HUES64 (cell line): ENCODE data around the gene GPC6.

Experiments used
- H3K27ac ChIP-seq: 2 replicates; pipeline ENCODE4 v1.7.0; 2013; ENCODE audit warnings: low read depth, low read length, inconsistent platforms
- H3K27me3 ChIP-seq: 2 replicates; pipeline ENCODE4 v1.6.1; 2013; ENCODE audit warnings: mild to moderate bottlenecking, low read length; ENCODE audit not compliant: insufficient read depth
- H3K36me3 ChIP-seq: 2 replicates; pipeline ENCODE4 v1.6.1; 2013; ENCODE audit warnings: mild to moderate bottlenecking, low read length; ENCODE audit not compliant: insufficient read depth
- H3K4me1 ChIP-seq: 2 replicates; pipeline ENCODE4 v1.6.1; 2013; ENCODE audit warnings: mild to moderate bottlenecking, low read length, moderate library complexity; ENCODE audit not compliant: insufficient read depth
- H3K4me3 ChIP-seq: 2 replicates; pipeline ENCODE4 v1.5.1; 2013; ENCODE audit warnings: mild to moderate bottlenecking, low read length, moderate library complexity
- H3K9ac ChIP-seq: 2 replicates; pipeline ENCODE4 v1.6.1; 2013; ENCODE audit warnings: mild to moderate bottlenecking, low read depth, low read length
- H3K9me3 ChIP-seq: 2 replicates; pipeline ENCODE4 v1.6.1; 2013; ENCODE audit warnings: low read depth, low read length; ENCODE audit not compliant: insufficient read depth
- WGBS: fragments of 150-250, 120-280 bp; methylation state at CpG from one replicate; pipeline ENCODE4 v1.1.7; 2013; ENCODE audit warnings: missing lambda C conversion rate; 5-methylcytosine and 5-hydroxymethylcytosine counted together

GPC6 gene

DNA sequence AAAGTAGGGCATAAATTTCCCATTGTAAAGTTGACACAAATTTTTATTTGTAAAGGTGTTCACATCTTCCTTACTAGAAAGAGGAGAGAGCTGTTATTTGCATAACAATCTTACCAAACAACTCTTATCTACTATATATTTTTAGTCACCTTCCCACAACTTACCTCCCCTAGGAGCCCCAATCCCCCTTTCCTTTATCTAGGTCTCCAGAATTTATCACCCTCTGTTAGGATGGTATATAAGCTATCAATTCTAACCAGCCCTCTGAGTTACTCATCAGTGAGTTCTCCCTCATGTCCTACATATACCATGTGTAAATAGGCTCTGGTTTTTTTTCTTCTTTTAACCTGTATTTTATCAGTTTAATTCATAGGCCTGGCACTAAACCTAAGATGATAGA is 1190.7 kb downstream of the GPC6 start:
- Histone ChIP-seq H3K4me3 (no peak overlapping the region), H3K27ac (no peak overlapping the region), H3K9ac (no peak overlapping the region), H3K36me3 (no peaks in the 10 kb centered on the region), H3K4me1 (peaks cover 30% of the 10 kb centered on the region), H3K9me3 (peaks cover 6% of the 10 kb centered on the region; the same call in 1 of the 2 replicates), H3K27me3 (no peaks in the 10 kb centered on the region)

DNA sequence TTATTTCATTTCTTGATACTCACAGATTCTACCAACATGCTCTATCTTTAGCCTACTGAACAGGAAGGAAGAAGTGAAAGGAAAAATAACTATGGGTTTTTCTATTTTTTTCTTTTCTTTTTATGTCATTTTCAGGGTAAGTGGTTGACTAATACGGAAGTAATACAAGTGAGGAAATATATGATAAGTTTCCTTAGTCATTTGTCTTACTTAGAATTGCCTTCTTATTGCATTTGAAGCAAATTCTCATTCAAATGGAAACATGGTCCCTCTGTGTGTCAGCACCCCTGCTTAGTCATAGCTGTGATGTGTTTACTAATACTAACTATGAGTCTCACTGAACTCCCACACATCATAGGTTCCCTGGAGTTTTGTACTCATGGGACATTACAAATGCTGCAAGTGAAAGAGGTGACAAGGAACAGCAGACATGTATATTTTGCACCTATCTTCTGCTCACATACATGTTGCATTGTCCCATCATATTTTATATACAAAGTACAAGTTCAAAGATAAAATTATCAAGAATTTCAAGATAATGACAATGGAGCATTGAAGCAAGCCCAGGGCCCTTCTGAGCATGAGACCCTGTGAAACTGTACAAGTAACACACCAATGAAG is 1192.8 kb downstream of the GPC6 start:
- H3K9ac ChIP-seq: no peak overlapping the region
- H3K27me3 ChIP-seq: no peaks in the 10 kb centered on the region
- peaks cover 27% of the 10 kb centered on the region for H3K4me1 ChIP-seq
- WGBS: no CpG with 5 or more reads among the region's 1 CpG
- peaks cover 6% of the 10 kb centered on the region; the same call in 1 of the 2 replicates for H3K9me3 ChIP-seq
- no peak overlapping the region for H3K4me3 ChIP-seq
- no peaks in the 10 kb centered on the region for H3K36me3 ChIP-seq
- H3K27ac ChIP-seq: no peak overlapping the region

DNA sequence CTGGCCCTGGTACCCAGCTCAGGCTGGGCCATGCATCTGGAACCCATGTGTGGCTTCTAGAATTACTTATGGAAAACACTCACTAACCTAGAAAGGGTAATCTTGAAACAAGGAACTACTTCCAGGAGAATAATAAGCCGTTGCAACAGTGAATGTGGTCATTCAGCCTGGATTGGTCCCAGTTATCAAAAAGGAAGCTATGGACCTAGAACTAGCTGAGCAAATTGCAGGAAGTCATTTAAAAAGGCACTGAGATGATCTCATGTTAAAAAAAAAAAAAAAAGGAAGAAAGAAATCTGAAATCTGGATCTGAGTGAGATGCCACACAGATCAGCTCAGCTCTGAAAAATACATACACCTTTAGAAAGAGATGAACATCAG is 1193.3 kb downstream of the GPC6 start:
- 68% methylated on average over 1 of the region's 1 CpG for WGBS
- H3K4me1 ChIP-seq: peaks cover 27% of the 10 kb centered on the region
- no peak overlapping the region for H3K27ac ChIP-seq
- peaks cover 6% of the 10 kb centered on the region; the same call in 1 of the 2 replicates for H3K9me3 ChIP-seq
- H3K36me3 ChIP-seq: no peaks in the 10 kb centered on the region
- no peaks in the 10 kb centered on the region for H3K27me3 ChIP-seq
- H3K4me3 ChIP-seq: no peak overlapping the region
- no peak overlapping the region for H3K9ac ChIP-seq

GRCh38 chr13:94427313-94427953 is 1200.8 kb downstream of the GPC6 start:
- H3K9ac ChIP-seq: no peak overlapping the region
- H3K4me3 ChIP-seq: no peak overlapping the region
- no peaks in the 10 kb centered on the region for H3K4me1 ChIP-seq
- H3K9me3 ChIP-seq: no peaks in the 10 kb centered on the region
- no peaks in the 10 kb centered on the region for H3K27me3 ChIP-seq
- no peaks in the 10 kb centered on the region for H3K36me3 ChIP-seq
- no peak overlapping the region for H3K27ac ChIP-seq
- 82% methylated on average over 5 of the region's 5 CpGs for WGBS

DNA sequence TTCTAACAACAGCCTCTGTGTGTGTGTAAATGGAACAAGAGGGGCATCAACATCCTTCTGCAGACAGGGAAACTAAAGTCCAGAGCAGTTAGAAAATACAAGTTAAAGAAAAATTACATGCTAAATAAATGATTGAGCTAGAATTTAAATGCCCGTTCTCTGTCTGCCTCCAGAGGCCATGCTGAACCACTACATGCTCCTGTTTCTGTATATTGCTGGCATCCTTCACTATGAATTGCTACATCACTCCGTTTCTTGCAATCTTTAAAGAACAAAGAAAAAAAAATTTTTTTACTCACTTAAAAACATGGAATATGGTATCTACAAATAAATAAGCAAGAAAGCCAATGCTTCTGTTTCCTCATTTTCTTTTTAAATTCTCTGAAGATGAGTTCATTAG is 1205.0 kb downstream of the GPC6 start:
- peaks cover 12% of the 10 kb centered on the region for H3K4me1 ChIP-seq
- H3K36me3 ChIP-seq: no peaks in the 10 kb centered on the region
- H3K27me3 ChIP-seq: no peaks in the 10 kb centered on the region
- H3K27ac ChIP-seq: no peak overlapping the region
- H3K9me3 ChIP-seq: no peaks in the 10 kb centered on the region
- no peak overlapping the region for H3K4me3 ChIP-seq
- WGBS: 86% methylated on average over 2 of the region's 2 CpGs
- no peak overlapping the region for H3K9ac ChIP-seq

DNA sequence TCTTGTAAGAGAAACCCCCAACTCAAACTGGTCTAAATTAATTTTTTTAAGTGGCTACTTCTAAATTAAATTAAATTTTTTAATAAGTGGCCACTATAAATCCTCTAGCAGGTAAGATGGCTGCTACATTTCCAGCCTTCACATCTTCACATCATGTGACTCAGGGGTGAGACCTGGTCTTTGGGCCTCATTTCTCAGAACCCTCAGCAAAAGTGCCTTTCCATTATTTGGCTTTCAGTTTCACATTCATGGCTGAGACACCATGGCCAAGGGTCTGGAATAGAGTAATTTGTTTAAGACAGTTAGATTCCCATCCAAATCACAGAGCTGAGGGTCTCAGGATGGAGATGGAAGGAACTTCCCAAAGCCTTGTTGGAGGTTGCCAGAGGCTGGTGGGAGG is 1205.4 kb downstream of the GPC6 start:
- Histone ChIP-seq H3K9ac (no peak overlapping the region), H3K4me3 (no peak overlapping the region), H3K27ac (no peak overlapping the region), H3K9me3 (no peaks in the 10 kb centered on the region), H3K27me3 (no peaks in the 10 kb centered on the region), H3K4me1 (peaks cover 12% of the 10 kb centered on the region), H3K36me3 (no peaks in the 10 kb centered on the region)

DNA sequence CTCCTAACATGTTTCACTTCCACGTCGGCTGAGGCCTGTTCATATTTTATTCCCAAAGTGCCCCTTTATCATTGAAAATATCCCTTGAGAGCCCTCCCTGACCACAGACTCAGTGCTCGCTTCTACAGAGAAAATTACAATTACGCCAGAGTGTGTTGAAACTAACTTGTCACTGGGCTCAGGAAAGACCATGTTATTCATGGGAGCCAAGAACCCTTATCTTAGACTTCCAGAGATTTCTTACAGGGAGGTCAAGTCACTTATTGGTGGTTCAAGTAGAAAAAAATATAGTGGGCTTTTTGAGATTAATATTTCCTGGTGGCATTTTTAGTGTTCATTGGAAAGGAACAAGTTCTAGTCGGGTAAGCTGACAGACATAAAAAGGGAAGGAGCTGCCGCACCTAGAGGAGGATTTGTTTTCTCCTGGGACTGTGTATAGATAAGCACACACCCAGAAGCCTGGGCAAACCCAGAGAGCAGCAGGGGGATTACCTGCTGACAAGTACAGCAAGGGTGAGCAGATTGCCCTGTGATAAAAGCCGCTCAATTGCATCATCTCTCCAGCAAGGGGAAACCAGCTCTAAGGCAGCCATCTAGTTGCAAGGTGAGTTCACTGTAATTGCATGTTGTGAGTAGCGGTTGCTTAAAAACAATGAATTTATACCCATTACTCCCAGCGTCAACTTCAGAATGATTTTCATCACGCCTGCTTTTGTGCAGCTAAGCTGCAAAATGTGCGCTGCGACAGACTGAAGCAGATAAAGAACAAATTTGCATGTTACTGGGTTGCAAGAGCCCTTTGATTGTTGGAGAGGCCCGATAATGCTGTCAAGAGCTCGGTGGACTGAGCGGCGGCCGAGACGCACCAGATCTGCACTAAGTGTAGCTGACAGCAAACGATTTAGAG is 1206.7 kb downstream of the GPC6 start:
- 83% methylated on average over 19 of the region's 19 CpGs for WGBS

DNA sequence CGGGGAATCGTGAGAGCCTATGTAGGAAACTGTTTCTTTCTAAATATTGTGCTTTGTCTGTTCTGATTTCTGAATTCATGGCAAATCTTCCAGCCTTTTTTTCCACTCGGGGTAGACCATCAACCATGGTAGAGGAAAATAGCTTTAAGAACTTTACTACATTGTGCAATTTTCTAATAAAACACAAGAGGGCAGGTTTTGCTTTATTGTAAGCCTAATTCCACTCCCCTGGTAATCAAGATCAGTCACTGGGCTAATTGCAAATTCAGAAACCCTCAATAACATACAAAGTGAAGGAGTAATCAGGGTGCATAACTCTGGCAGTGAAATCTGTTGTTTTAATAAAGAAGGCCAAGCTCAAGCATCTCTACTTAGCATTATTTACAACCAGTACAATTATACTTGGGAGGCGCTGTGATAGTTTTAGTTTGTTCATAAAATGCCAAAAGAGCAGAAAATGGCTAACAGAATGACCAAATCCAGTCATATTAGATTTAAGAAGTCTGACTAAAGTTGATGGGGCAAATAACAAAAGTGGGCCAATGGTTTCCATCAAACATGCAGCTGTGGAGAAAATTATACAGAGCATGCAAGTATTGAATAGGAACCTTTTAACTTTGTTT is 1209.1 kb downstream of the GPC6 start:
- peaks cover 12% of the 10 kb centered on the region for H3K4me1 ChIP-seq

More for the DNA sequence above, 1206.7 kb downstream of the GPC6 start:
- H3K4me3 ChIP-seq: no peak overlapping the region
- H3K27me3 ChIP-seq: no peaks in the 10 kb centered on the region
- peaks cover 12% of the 10 kb centered on the region for H3K4me1 ChIP-seq
- no peaks in the 10 kb centered on the region for H3K36me3 ChIP-seq
- peak overlapping the region; percentile 15; the same call in 1 of the 2 replicates for H3K27ac ChIP-seq
- no peaks in the 10 kb centered on the region for H3K9me3 ChIP-seq
- H3K9ac ChIP-seq: peak overlapping the region; percentile 11; the same call in 1 of the 2 replicates

GRCh38 chr13:94444826-94445225 is 1218.2 kb downstream of the GPC6 start:
- H3K36me3 ChIP-seq: no peaks in the 10 kb centered on the region
- H3K4me3 ChIP-seq: no peak overlapping the region
- no peaks in the 10 kb centered on the region for H3K4me1 ChIP-seq
- H3K27me3 ChIP-seq: no peaks in the 10 kb centered on the region
- H3K9ac ChIP-seq: no peak overlapping the region
- H3K9me3 ChIP-seq: no peaks in the 10 kb centered on the region
- no peak overlapping the region for H3K27ac ChIP-seq

More for the DNA sequence above, 1209.1 kb downstream of the GPC6 start:
- WGBS: 59% methylated on average over 4 of the region's 4 CpGs
- Histone ChIP-seq H3K4me3 (no peak overlapping the region), H3K9me3 (no peaks in the 10 kb centered on the region), H3K27ac (no peak overlapping the region), H3K27me3 (no peaks in the 10 kb centered on the region), H3K9ac (no peak overlapping the region), H3K36me3 (no peaks in the 10 kb centered on the region)

DNA sequence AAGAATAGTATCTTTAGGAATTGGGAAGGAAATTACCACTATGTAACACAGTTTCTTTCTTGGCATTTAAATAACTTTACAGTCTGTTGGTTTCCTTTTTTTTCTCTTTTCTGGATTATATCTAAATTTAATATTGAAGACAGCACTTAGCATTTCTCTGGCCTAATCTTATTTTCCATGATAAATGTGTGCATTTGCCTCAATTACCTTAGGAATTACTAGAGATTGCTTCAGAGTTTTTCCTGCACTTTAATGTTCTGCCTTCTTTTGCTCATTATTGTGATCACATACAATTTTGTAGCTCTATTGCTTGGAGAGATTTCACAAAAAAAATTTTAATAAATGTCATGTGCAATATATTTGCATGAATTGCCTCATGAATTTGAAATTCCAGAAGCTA is 1227.7 kb downstream of the GPC6 start:
- Histone ChIP-seq H3K4me3 (no peak overlapping the region), H3K9me3 (no peaks in the 10 kb centered on the region), H3K9ac (no peak overlapping the region), H3K27ac (no peak overlapping the region), H3K27me3 (no peaks in the 10 kb centered on the region), H3K4me1 (no peaks in the 10 kb centered on the region), H3K36me3 (no peaks in the 10 kb centered on the region)

- H3K27ac ChIP-seq: no peak overlapping the region
- H3K9me3 ChIP-seq: no peaks in the 10 kb centered on the region
- H3K36me3 ChIP-seq: no peaks in the 10 kb centered on the region
- H3K4me1 ChIP-seq: no peaks in the 10 kb centered on the region
- no peak overlapping the region for H3K9ac ChIP-seq
- H3K27me3 ChIP-seq: no peaks in the 10 kb centered on the region
- H3K4me3 ChIP-seq: no peak overlapping the region
- WGBS: 65% methylated on average over 2 of the region's 2 CpGs
Measured at GRCh38 chr13:94454906-94455305, 1228.3 kb downstream of the GPC6 start.
